Measurements from ENCODE around the gene GRB10.

DNA sequence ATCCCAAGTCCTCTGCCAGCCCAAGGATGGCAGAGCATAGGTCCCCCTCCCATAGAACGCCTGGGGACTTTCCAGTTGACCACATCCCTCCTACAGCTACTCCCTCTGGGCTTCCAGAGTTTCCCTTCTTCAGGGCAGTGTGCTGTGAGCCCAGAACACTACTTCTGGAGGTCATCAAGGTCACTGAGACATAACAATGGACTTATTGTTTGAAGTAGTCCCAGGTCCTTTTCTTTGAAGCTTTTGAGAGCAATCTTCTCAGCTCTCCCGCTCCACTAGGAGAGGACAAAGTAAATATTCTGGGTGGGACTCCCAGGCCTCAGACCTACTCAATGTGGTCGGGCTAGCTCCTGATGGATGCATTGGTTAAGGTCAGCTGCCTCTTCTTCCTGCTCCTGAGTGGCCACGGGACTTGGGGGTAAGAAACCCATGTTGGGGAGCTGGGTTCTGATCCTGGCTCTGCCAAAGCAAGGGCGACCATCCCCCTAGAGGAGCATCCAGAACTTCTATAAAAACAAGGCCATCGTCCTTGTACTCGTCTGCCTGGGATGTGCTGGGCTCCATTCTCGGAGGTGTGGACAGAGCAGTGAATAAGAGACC is 134.0 kb downstream of the GRB10 start:
- TF ChIP-seq CTCF (IDR thresholded peaks at IDR 0.05) (no peak), POLR2AphosphoS5 (IDR thresholded peaks at IDR 0.05) (no peak)

All from breast epithelium (tissue), 3 donors.